Measurements from ENCODE around the gene UBLCP1.

DNA sequence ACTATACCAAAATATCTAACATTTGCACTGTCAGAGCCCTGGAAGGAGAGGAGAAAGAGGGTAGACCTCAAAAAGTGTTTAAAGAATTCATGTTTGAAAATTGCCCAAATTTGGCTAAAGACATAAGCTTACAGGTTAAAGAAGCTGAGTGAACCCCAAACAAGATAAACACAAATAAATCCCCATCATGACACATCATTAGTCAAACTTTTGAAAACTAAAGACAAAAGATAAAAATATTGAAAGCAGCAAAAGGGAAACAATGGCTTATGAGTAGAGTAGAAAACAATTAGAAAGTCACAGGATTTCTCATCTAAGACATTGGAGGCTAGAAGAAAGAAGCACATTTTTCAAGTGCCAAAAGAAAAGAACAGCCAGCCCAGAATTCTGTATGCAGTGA, 6.1 kb upstream of the UBLCP1 start:
- TF ChIP-seq, protein P1, sequence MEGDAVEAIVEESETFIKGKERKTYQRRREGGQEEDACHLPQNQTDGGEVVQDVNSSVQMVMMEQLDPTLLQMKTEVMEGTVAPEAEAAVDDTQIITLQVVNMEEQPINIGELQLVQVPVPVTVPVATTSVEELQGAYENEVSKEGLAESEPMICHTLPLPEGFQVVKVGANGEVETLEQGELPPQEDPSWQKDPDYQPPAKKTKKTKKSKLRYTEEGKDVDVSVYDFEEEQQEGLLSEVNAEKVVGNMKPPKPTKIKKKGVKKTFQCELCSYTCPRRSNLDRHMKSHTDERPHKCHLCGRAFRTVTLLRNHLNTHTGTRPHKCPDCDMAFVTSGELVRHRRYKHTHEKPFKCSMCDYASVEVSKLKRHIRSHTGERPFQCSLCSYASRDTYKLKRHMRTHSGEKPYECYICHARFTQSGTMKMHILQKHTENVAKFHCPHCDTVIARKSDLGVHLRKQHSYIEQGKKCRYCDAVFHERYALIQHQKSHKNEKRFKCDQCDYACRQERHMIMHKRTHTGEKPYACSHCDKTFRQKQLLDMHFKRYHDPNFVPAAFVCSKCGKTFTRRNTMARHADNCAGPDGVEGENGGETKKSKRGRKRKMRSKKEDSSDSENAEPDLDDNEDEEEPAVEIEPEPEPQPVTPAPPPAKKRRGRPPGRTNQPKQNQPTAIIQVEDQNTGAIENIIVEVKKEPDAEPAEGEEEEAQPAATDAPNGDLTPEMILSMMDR (IDR thresholded peaks at IDR 0.05), result no peak
- TF ChIP-seq POLR2A (IDR thresholded peaks at IDR 0.05), result no peak
